Measurements from ENCODE around the gene ADAMTS8.

GRCh38 chr11:130477586-130478203 lies 49.3 kb upstream of the ADAMTS8 start:
- TF ChIP-seq CTCF (IDR thresholded peaks at IDR 0.05): no peak
- no peak for TF ChIP-seq EZH2phosphoT487 (IDR thresholded peaks at IDR 0.05)
- no peak for TF ChIP-seq EZH2 (IDR thresholded peaks at IDR 0.05)
